PFSK-1 (cell line): ENCODE results near the gene DHRSX.

ENCODE experiments used
- FOXP2 ChIP-seq: optimal IDR thresholded peaks from 2 replicates; pipeline ENCODE3; 2011; ENCODE audit warnings: borderline replicate concordance, control low read depth, inconsistent platforms; ENCODE audit not compliant: insufficient read depth; ENCODE audit errors: extremely low read length, extremely low read depth
- POLR2AphosphoS5 ChIP-seq: IDR thresholded peaks from 2 replicates; pipeline ENCODE4 v1.6.1; 2012; ENCODE audit warnings: low read depth, mild to moderate bottlenecking, control low read depth, low read length, moderate library complexity
- SIN3A ChIP-seq: IDR thresholded peaks from 2 replicates; pipeline ENCODE4 v1.6.1; 2012; ENCODE audit warnings: mild to moderate bottlenecking, low read length, moderate library complexity, borderline replicate concordance; ENCODE audit not compliant: insufficient read depth
- TAF1 ChIP-seq: IDR thresholded peaks from 2 replicates; pipeline ENCODE4 v1.6.1; 2012; ENCODE audit warnings: low read length, control low read depth, borderline replicate concordance; ENCODE audit not compliant: insufficient read depth
- TF ChIP-seq, protein P1 (sequence below), 2 experiments: IDR thresholded peaks; 2 replicates each; pipeline versions ENCODE4 v1.6.1 to v1.8.0; 2011 to 2012; ENCODE audit warnings: low read depth in 2 of 2, low read length in 2 of 2, control low read depth in 1 of 2, inconsistent platforms in 1 of 2, mild to moderate bottlenecking in 1 of 2, moderate library complexity in 1 of 2; ENCODE audit not compliant: insufficient read depth in 1 of 2

Gene DHRSX

DNA sequence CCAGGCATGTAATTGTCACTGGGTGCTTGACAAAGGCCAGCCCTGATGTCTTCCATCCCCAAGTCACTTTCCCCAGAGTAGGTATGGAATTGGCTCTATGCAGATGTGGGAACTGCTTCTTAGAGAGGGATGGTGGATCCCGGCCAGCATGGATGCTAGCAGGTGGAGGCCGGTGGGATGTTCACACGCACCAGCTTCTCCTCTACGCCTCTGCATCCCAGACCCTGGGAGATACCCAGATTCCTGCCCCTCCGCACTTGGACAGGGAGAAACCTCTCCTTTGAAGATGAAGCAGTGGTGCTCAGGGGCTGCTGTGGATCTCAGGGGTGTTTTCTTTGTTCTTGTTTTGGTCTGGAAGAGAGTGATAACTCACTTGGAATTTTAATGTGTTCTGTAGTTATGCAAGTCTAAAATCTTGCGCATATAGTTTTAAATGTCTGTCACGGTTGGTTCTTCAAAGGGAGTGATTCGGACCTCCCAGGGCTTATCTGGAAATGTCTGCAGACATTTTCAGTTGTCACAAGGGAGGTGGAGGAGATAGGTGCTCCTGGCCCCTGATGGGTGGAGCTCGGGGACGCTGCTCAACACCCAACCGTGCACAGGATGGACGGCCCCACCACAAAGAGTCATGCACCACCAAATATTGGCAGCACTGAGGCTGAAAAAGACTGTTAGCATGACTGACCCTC is 308.0 kb downstream of the DHRSX start:
- TF ChIP-seq SIN3A, result no peak
- no peak for TF ChIP-seq TAF1
- no peak for TF ChIP-seq FOXP2
- TF ChIP-seq, protein P1, sequence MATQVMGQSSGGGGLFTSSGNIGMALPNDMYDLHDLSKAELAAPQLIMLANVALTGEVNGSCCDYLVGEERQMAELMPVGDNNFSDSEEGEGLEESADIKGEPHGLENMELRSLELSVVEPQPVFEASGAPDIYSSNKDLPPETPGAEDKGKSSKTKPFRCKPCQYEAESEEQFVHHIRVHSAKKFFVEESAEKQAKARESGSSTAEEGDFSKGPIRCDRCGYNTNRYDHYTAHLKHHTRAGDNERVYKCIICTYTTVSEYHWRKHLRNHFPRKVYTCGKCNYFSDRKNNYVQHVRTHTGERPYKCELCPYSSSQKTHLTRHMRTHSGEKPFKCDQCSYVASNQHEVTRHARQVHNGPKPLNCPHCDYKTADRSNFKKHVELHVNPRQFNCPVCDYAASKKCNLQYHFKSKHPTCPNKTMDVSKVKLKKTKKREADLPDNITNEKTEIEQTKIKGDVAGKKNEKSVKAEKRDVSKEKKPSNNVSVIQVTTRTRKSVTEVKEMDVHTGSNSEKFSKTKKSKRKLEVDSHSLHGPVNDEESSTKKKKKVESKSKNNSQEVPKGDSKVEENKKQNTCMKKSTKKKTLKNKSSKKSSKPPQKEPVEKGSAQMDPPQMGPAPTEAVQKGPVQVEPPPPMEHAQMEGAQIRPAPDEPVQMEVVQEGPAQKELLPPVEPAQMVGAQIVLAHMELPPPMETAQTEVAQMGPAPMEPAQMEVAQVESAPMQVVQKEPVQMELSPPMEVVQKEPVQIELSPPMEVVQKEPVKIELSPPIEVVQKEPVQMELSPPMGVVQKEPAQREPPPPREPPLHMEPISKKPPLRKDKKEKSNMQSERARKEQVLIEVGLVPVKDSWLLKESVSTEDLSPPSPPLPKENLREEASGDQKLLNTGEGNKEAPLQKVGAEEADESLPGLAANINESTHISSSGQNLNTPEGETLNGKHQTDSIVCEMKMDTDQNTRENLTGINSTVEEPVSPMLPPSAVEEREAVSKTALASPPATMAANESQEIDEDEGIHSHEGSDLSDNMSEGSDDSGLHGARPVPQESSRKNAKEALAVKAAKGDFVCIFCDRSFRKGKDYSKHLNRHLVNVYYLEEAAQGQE (IDR thresholded peaks at IDR 0.05; ENCODE audit: insufficient read depth in 1 of 2, low read depth in 2 of 2, low read length in 2 of 2), result no peak
- TF ChIP-seq POLR2AphosphoS5, result no peak

DNA sequence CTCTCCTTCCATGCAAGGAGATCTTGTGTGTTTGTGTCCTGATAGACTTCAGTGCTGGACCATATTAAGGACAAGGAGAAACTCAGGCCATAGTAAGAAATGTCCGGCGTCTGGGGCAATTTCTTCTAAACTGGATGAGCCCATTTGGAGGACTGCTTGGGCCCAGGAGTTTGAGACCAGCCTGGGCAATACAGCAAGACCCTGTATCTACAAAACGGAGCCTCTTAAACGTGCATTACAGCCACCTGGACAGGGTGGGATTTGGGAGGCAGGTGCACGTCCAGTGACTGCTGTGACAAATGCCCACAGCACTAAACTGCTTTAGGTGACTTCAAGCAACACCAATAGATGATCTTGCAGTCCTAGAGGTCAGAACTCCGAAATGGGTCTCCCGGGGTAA is 311.9 kb downstream of the DHRSX start:
- TF ChIP-seq FOXP2 (no peak), POLR2AphosphoS5 (no peak), SIN3A (no peak), TAF1 (no peak)
- TF ChIP-seq, protein P1 (IDR thresholded peaks at IDR 0.05; ENCODE audit: insufficient read depth in 1 of 2, low read depth in 2 of 2, low read length in 2 of 2), result no peak

DNA sequence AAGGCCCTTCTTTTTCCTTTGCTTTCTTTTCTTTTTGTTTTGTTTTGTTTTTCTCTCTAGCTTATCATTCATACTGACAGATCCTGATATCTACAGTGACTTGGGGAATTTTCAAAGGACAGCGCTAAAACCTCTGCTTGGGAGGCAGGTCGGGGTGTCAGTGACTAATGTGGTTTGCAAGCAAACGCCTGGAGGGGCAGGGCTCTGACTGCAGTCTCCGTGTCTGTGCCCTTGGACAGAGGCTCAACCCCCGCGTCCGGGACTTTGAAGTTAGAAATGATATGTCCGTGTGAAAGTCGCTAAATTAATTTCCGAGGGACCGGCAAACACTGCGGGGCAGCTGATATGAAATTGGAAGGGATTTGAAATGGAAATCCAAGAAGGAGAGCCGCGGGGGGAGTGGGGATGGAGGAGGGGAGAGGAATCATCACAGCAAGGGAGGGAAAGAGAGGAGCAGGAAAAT is 312.4 kb downstream of the DHRSX start:
- no peak for TF ChIP-seq FOXP2
- no peak for TF ChIP-seq SIN3A
- TF ChIP-seq, protein P1 (IDR thresholded peaks at IDR 0.05; ENCODE audit: insufficient read depth in 1 of 2, low read depth in 2 of 2, low read length in 2 of 2), result no peak
- TF ChIP-seq POLR2AphosphoS5, result no peak
- TF ChIP-seq TAF1, result no peak

DNA sequence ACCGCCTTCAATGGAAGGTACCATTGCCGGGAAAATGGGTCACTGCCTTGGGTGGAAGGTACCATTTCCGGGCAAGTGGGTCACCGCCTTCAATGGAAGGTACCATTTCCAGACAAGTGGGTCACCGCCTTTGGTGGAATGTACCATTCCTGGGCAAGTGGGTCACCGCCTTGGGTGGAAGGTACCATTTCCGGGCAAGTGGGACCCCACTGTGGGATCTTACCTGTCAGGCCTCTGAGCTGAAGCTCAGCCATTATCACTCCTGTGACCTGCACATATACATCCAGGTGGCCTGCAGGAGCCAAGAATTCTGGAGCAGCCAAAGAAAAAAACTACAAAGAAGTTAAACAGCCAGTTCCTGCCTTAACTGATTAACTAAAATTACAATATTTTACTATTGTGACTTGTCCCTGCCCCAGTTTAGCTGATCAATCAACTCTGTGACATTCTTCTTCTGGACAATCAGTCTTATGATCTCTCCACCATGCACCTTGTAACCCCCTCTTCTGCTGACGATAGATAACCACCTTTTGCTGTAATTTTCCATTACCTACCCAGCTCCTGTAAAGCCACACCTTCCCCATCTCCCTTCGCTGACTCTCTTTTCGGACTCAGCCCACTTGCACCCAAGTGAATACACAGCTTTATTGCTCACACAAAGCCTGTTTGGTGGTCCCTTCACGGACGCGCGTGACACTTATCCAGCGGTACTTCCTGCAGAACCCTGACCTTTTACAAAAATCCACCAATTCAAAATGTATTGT is 313.2 kb downstream of the DHRSX start:
- TF ChIP-seq FOXP2, result no peak
- no peak for TF ChIP-seq POLR2AphosphoS5
- TF ChIP-seq, protein P1 (IDR thresholded peaks at IDR 0.05; ENCODE audit: insufficient read depth in 1 of 2, low read depth in 2 of 2, low read length in 2 of 2), result no peak
- TF ChIP-seq TAF1, result no peak
- TF ChIP-seq SIN3A, result no peak
